PC-3 (cell line): ENCODE results near the gene SLC2A13. TPM values are rescaled to one million over a fixed set of nuclear protein-coding genes. Genes with fewer than 3 reads are reported as not detected.

ENCODE experiments used
- ATAC-seq: fragments of 200-7000 bp; cut with Tn5 transposase; 2 replicates; pipeline ENCODE4 v1.9.1; 2020; ENCODE audit warnings: mild to moderate bottlenecking, moderate library complexity
- BruUV-seq: library from RNA; stranded (reverse); fragments of 400-500 nt; replicated peaks from 2 replicates; lab custom pipeline; 2021; lab: Mats Ljungman, UMichigan
- CTCF ChIA-PET: fragments of 300-600 bp; sonication (Branson Sonifier 250); formaldehyde crosslinking; loops from one replicate; lab custom pipeline; 2022; ENCODE audit warnings: antibody characterized with exemption; lab: Charles Lee
- POLR2A ChIA-PET: fragments of 300-600 bp; sonication (Branson Sonifier 250); formaldehyde crosslinking; loops from one replicate; lab custom pipeline; 2022; ENCODE audit warnings: antibody characterized with exemption; ENCODE audit not compliant: unreplicated experiment; lab: Charles Lee
- DNase-seq: peaks from one replicate; pipeline ENCODE4 v3.0.0-alpha.2; 2015
- H2AFZ ChIP-seq: fragments of 300-600 bp; sonication (generic); 2 replicates; pipeline ENCODE4 v1.6.0; 2016; ENCODE audit warnings: antibody characterized with exemption, low read length
- H3F3A ChIP-seq: fragments of 300-600 bp; sonication (generic); one replicate; pipeline ENCODE4 v1.6.0; 2017; ENCODE audit warnings: antibody characterized with exemption, low read length, control low read depth, mild to moderate bottlenecking; ENCODE audit not compliant: unreplicated experiment
- H3K27ac ChIP-seq: fragments of 300-600 bp; sonication (generic); 2 replicates; pipeline ENCODE4 v1.5.1; 2016; ENCODE audit warnings: mild to moderate bottlenecking, low read length
- H3K27me3 ChIP-seq: fragments of 300-600 bp; sonication (generic); 2 replicates; pipeline ENCODE4 v1.6.1; 2016; ENCODE audit warnings: low read length, mixed read lengths
- H3K36me3 ChIP-seq: fragments of 300-600 bp; sonication (generic); 2 replicates; pipeline ENCODE4 v1.6.1; 2016; ENCODE audit warnings: low read depth, mixed run types, low read length, mixed read lengths
- H3K4me1 ChIP-seq: fragments of 300-600 bp; sonication (generic); 2 replicates; pipeline ENCODE4 v1.5.1; 2016; ENCODE audit warnings: low read length; ENCODE audit not compliant: insufficient read depth
- H3K4me2 ChIP-seq: fragments of 300-600 bp; sonication (generic); 2 replicates; pipeline ENCODE4 v1.6.0; 2016; ENCODE audit warnings: low read length
- H3K4me3 ChIP-seq: fragments of 300-600 bp; sonication (generic); 2 replicates; pipeline ENCODE4 v1.5.1; 2016; ENCODE audit warnings: mild to moderate bottlenecking, low read length, mixed read lengths
- H3K79me2 ChIP-seq: fragments of 300-600 bp; sonication (generic); 2 replicates; pipeline ENCODE4 v1.6.1; 2017; ENCODE audit warnings: low read length, mixed read lengths
- H3K9ac ChIP-seq: fragments of 300-600 bp; sonication (generic); 2 replicates; pipeline ENCODE4 v1.6.0; 2016; ENCODE audit warnings: mild to moderate bottlenecking, low read length
- H3K9me2 ChIP-seq: fragments of 300-600 bp; sonication (generic); replicated peaks from 2 replicates; pipeline ENCODE4 v1.6.1; 2016; ENCODE audit warnings: mixed run types, low read length, mixed read lengths
- H3K9me3 ChIP-seq: fragments of 300-600 bp; sonication (generic); 2 replicates; pipeline ENCODE4 v1.6.1; 2016; ENCODE audit warnings: low read length, mixed read lengths
- H4K20me1 ChIP-seq: fragments of 300-600 bp; sonication (generic); 2 replicates; pipeline ENCODE4 v1.6.1; 2016; ENCODE audit warnings: low read length, mixed read lengths
- CTCF ChIP-seq: fragments of 300-600 bp; sonication (generic); conservative IDR thresholded peaks from 2 replicates; pipeline ENCODE4 v1.5.1; 2017; ENCODE audit warnings: antibody characterized with exemption, low read depth, mild to moderate bottlenecking, low read length
- EZH2 ChIP-seq: fragments of 300-600 bp; sonication (generic); IDR thresholded peaks from one replicate; pipeline ENCODE4 v1.6.1; 2017; ENCODE audit warnings: antibody characterized with exemption, mild to moderate bottlenecking, low read length; ENCODE audit not compliant: unreplicated experiment
- EZH2phosphoT487 ChIP-seq: fragments of 300-600 bp; sonication (generic); IDR thresholded peaks from 2 replicates; pipeline ENCODE4 v1.6.1; 2018; ENCODE audit warnings: mild to moderate bottlenecking, antibody characterized with exemption, low read length, borderline replicate concordance
- intact Hi-C: fragments of 100-400 bp; cut with micrococcal nuclease; formaldehyde crosslinking; loops from 2 replicates; pipeline ENCODE4 v1.9.0; 2023
- total RNA-seq: library from RNA; depleted of rRNA; stranded (reverse); fragments of >200 nt; gene quantifications from 2 replicates; pipeline ENCODE4 v1.2.3, GENCODE V29; 2014

Gene SLC2A13
- total RNA-seq, 1 experiment from 2014 or later = 3.4 TPM

GRCh38 chr12:39959467-39959866 is 146.4 kb downstream of the SLC2A13 start:
- CTCF ChIA-PET = no interaction called here
- BruUV-seq = no TSS peak
- Histone ChIP-seq H3K79me2 (no peaks in the 10 kb centered on the region), H3K4me1 (no peaks in the 10 kb centered on the region), H3F3A (no peaks in the 10 kb centered on the region), H3K27me3 (no peaks in the 10 kb centered on the region), H3K4me2 (no peak overlapping the region), H3K36me3 (no peaks in the 10 kb centered on the region), H3K9ac (no peak overlapping the region), H3K9me2 (no peaks in the 10 kb centered on the region), H3K27ac (no peak overlapping the region), H3K9me3 (no peaks in the 10 kb centered on the region), H3K4me3 (no peak overlapping the region), H2AFZ (no peak overlapping the region), H4K20me1 (no peaks in the 10 kb centered on the region)
- no peak for ATAC-seq
- DNase-seq = no peak
- TF ChIP-seq CTCF = no peak
- TF ChIP-seq EZH2phosphoT487 = no peak
- TF ChIP-seq EZH2 = no peak
- intact Hi-C loops = no loop called here
- POLR2A ChIA-PET = no interaction called here

GRCh38 chr12:39959031-39959430 is 146.8 kb downstream of the SLC2A13 start:
- Histone ChIP-seq H3K9me3 (no peaks in the 10 kb centered on the region), H3K9me2 (no peaks in the 10 kb centered on the region), H3K4me3 (no peak overlapping the region), H3K27ac (no peak overlapping the region), H3F3A (no peaks in the 10 kb centered on the region), H4K20me1 (no peaks in the 10 kb centered on the region), H2AFZ (no peak overlapping the region), H3K4me1 (no peaks in the 10 kb centered on the region), H3K79me2 (no peaks in the 10 kb centered on the region), H3K4me2 (no peak overlapping the region), H3K9ac (no peak overlapping the region), H3K36me3 (no peaks in the 10 kb centered on the region), H3K27me3 (no peaks in the 10 kb centered on the region)
- no peak for ATAC-seq
- ChIA-PET CTCF (no interaction called here), POLR2A (no interaction called here)
- TF ChIP-seq CTCF (no peak), EZH2phosphoT487 (no peak), EZH2 (no peak)
- intact Hi-C loops = no loop called here
- BruUV-seq = no TSS peak
- no peak for DNase-seq

- no peaks in the 10 kb centered on the region for H4K20me1 ChIP-seq
These were observed 147.5 kb downstream of the SLC2A13 start for GRCh38 chr12:39958377-39958776.

More at GRCh38 chr12:39958377-39958776, 147.5 kb downstream of the SLC2A13 start:
- intact Hi-C loops = loop anchor here (1.0 kb wide), 1 partner anchor 193 kb away; no protein-coding TSS in a partner anchor
- CTCF ChIA-PET = no interaction called here
- Histone ChIP-seq H3K79me2 (no peaks in the 10 kb centered on the region), H3K4me2 (no peak overlapping the region), H3F3A (no peaks in the 10 kb centered on the region), H2AFZ (no peak overlapping the region), H3K4me1 (no peaks in the 10 kb centered on the region), H3K9me3 (no peaks in the 10 kb centered on the region), H3K36me3 (no peaks in the 10 kb centered on the region), H3K4me3 (no peak overlapping the region), H3K27me3 (no peaks in the 10 kb centered on the region), H3K27ac (no peak overlapping the region), H3K9me2 (no peaks in the 10 kb centered on the region), H3K9ac (no peak overlapping the region)
- DNase-seq (peak; percentile 33), ATAC-seq (peak; percentile 31; the same call in 1 of the 2 replicates)
- no TSS peak for BruUV-seq
- POLR2A ChIA-PET = no interaction called here
- TF ChIP-seq EZH2 = no peak
- TF ChIP-seq EZH2phosphoT487 = no peak
- TF ChIP-seq CTCF = peak; percentile 56
